Hepatocyte (in vitro differentiated cells): ENCODE measurements around the gene ZNF491.
A peak's percentile ranks its signal among the peaks of the same experiment; 100 is the strongest.

Source experiments
- EZH2phosphoT487 ChIP-seq: fragments of 200-600 bp; sonication (generic); IDR thresholded peaks from one replicate; pipeline ENCODE4 v1.6.1; 2018; ENCODE audit warnings: antibody characterized with exemption, mild to moderate bottlenecking, low read depth, moderate library complexity; ENCODE audit not compliant: unreplicated experiment, severe bottlenecking
- TF ChIP-seq, protein P1 (sequence below): fragments of 200-600 bp; sonication (generic); IDR thresholded peaks from 2 replicates; pipeline ENCODE4 v1.5.1; 2016; ENCODE audit warnings: antibody characterized with exemption, mild to moderate bottlenecking; ENCODE audit not compliant: poor library complexity

DNA sequence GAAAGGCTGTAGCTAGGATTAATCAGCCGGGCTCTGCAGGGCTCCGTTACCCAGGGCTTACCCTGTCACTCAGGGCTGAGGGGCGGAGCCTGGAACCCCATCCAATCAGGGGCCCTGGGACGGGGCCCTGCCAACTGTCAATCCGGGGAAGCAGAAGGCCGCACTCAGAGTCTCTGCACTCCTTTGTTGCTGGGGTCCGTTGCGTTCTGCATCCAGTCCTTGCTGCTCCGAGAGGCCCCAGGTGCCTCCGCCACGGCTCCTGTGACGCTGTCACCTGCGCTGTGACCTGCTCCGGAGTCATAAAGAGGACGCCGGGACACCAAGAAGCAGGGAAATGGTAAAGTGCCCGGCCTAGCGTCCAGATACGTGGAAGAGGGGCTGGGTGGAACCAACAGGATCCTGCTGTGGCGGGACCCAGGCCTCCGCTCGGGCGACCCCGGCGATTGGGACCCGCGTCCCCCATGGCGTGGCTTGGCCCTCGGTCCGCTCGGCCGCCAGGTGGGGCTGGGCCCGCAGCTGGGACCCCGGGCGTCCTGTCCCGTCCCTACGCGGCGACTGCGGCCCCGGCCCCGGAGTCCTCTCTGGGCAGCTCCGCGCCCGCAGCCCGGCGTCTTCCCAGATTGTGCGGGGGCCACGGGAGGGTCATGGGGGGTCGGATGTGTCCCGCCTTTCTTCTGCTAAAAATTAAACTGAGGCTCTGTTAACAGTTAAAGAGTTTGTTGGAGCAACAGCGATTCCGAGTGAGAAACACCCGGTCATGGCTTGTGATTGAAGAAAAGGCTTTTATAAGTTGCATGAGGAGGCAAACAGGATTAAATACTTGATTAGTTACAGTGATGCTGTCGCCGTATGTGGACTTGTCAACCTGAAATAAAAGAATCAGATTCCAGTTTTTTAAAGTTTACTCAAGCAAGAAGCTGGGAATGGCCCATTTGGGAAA, at the start of gene ZNF491:
- TF ChIP-seq, protein P1, sequence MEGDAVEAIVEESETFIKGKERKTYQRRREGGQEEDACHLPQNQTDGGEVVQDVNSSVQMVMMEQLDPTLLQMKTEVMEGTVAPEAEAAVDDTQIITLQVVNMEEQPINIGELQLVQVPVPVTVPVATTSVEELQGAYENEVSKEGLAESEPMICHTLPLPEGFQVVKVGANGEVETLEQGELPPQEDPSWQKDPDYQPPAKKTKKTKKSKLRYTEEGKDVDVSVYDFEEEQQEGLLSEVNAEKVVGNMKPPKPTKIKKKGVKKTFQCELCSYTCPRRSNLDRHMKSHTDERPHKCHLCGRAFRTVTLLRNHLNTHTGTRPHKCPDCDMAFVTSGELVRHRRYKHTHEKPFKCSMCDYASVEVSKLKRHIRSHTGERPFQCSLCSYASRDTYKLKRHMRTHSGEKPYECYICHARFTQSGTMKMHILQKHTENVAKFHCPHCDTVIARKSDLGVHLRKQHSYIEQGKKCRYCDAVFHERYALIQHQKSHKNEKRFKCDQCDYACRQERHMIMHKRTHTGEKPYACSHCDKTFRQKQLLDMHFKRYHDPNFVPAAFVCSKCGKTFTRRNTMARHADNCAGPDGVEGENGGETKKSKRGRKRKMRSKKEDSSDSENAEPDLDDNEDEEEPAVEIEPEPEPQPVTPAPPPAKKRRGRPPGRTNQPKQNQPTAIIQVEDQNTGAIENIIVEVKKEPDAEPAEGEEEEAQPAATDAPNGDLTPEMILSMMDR = peak; percentile 53
- no peak for TF ChIP-seq EZH2phosphoT487
